ENCODE measurements around the gene COASY.
"Not testable (repeated sequence)": the region's sequence is repeated elsewhere in the genome, so short reads cannot be mapped to it uniquely, and the experiment has no call there.

Gene COASY

GRCh38 chr17:42548993-42549755 is 12.8 kb upstream of the COASY start:
- no peak for TF ChIP-seq CTCF (IDR thresholded peaks at IDR 0.05; ENCODE audit: low read depth, low read length, missing control alignments)
- no peak overlapping the region for H3K4me3 ChIP-seq (ENCODE audit: low read depth, low read length)
- in situ Hi-C loops (cut with HindIII; ENCODE audit: low sequenced_read_pairs), result no loop called here
- DNase-seq (ENCODE audit: low read depth), result no peak

- peak within 1 kb of the TSS; percentile 75 for H3K4me3 ChIP-seq (ENCODE audit: low read depth, low read length)
- DNase-seq (ENCODE audit: low read depth); in situ Hi-C loops (cut with HindIII; ENCODE audit: low sequenced_read_pairs): not testable (repeated sequence)
Observed at GRCh38 chr17:42552736-42553135, 9.2 kb upstream of the COASY start, which contains the start of gene HSD17B1. Gene HSD17B1, plus strand, starts transcription at chr17:42552923. Its CDS starts 11 bp downstream, at chr17:42552934.

- DNase-seq (ENCODE audit: low read depth), result no peak
- in situ Hi-C loops (cut with HindIII; ENCODE audit: low sequenced_read_pairs), result no loop called here
- H3K4me3 ChIP-seq (ENCODE audit: low read depth, low read length), result peak overlapping the region; percentile 75
- TF ChIP-seq CTCF (IDR thresholded peaks at IDR 0.05; ENCODE audit: low read depth, low read length, missing control alignments), result no peak
Observed at GRCh38 chr17:42553161-42553818, 8.7 kb upstream of the COASY start.

- in situ Hi-C loops (cut with HindIII; ENCODE audit: low sequenced_read_pairs), result no loop called here
- no peak for TF ChIP-seq CTCF (IDR thresholded peaks at IDR 0.05; ENCODE audit: low read depth, low read length, missing control alignments)
- no peak for DNase-seq (ENCODE audit: low read depth)
- H3K4me3 ChIP-seq (ENCODE audit: low read depth, low read length), result peak overlapping the region; percentile 75
Observed at GRCh38 chr17:42553866-42554249, 8.1 kb upstream of the COASY start.

- DNase-seq (ENCODE audit: low read depth), result no peak
- in situ Hi-C loops (cut with HindIII; ENCODE audit: low sequenced_read_pairs), result no loop called here
- peak overlapping the region; percentile 75 for H3K4me3 ChIP-seq (ENCODE audit: low read depth, low read length)
- no peak for TF ChIP-seq CTCF (IDR thresholded peaks at IDR 0.05; ENCODE audit: low read depth, low read length, missing control alignments)
Observed at GRCh38 chr17:42554250-42555121, 7.5 kb upstream of the COASY start.

- peak overlapping the region; percentile 75 for H3K4me3 ChIP-seq (ENCODE audit: low read depth, low read length)
- TF ChIP-seq CTCF (IDR thresholded peaks at IDR 0.05; ENCODE audit: low read depth, low read length, missing control alignments), result no peak
- no peak for DNase-seq (ENCODE audit: low read depth)
- in situ Hi-C loops (cut with HindIII; ENCODE audit: low sequenced_read_pairs), result no loop called here
Observed at GRCh38 chr17:42555122-42555622, 6.8 kb upstream of the COASY start.

- H3K4me3 ChIP-seq (ENCODE audit: low read depth, low read length); in situ Hi-C loops (cut with HindIII; ENCODE audit: low sequenced_read_pairs); DNase-seq (ENCODE audit: low read depth): not testable (repeated sequence)
Observed at GRCh38 chr17:42555961-42556617, 5.9 kb upstream of the COASY start.
